ENCODE results near the gene NLRP7.

The NLRP7 gene

GRCh38 chr19:54881884-54882283, 65.4 kb downstream of the NLRP7 start:
- DNase-seq (ENCODE audit: low read depth, low spot score), result no peak
- no peak overlapping the region for H3K27ac ChIP-seq

- no peak for DNase-seq (ENCODE audit: low read depth, low spot score)
- H3K27ac ChIP-seq, result no peak overlapping the region
These were observed 69.9 kb downstream of the NLRP7 start for GRCh38 chr19:54877471-54877870.

- H3K27ac ChIP-seq, result no peak overlapping the region
- DNase-seq (ENCODE audit: low read depth, low spot score), result no peak
These were observed 71.8 kb downstream of the NLRP7 start for GRCh38 chr19:54875506-54875905.

- H3K27ac ChIP-seq, result no peak within 1 kb of the TSS
- no peak for DNase-seq (ENCODE audit: low read depth, low spot score)
These were observed 73.3 kb downstream of the NLRP7 start, which contains the start of gene FCAR for GRCh38 chr19:54873990-54874389. FCAR (plus strand) TSS chr19:54874235; CDS start chr19:54874290, 55 bp downstream.

Measured in epithelial cell of prostate (primary cell).